Measurements from ENCODE around the gene FBXO48.
"Not testable (repeated sequence)": the region's sequence is repeated elsewhere in the genome, so short reads cannot be mapped to it uniquely, and the experiment has no call there.

GRCh38 chr2:68446425-68446824 is 20.7 kb downstream of the FBXO48 start:
- not testable (repeated sequence) for TF ChIP-seq LEF1 (IDR thresholded peaks at IDR 0.05; ENCODE audit: borderline replicate concordance); CTBP1 (IDR thresholded peaks at IDR 0.05; ENCODE audit: borderline replicate concordance); SP1 (IDR thresholded peaks at IDR 0.05); BHLHE40 (IDR thresholded peaks at IDR 0.05; ENCODE audit: borderline replicate concordance); TARDBP (IDR thresholded peaks at IDR 0.05); PKNOX1 (IDR thresholded peaks at IDR 0.05); ELF4 (IDR thresholded peaks at IDR 0.05); FOXA1 (IDR thresholded peaks at IDR 0.05); NFRKB (IDR thresholded peaks at IDR 0.05); FOXK2 (IDR thresholded peaks at IDR 0.05); SUZ12 (IDR thresholded peaks at IDR 0.05); ARNT (IDR thresholded peaks at IDR 0.05)

Data from HEK293T (cell line).